Lower leg skin (tissue), 3 donors: ENCODE data around the gene NTNG1.

Experiments
- POLR2A ChIP-seq, 2 donors: fragments of 450-650 bp; IDR thresholded peaks; one replicate each; pipeline ENCODE4 v1.6.1; 2016 to 2017; ENCODE audit warnings: antibody characterized with exemption in 2 of 2, mild to moderate bottlenecking in 1 of 2, moderate library complexity in 1 of 2
- TF ChIP-seq, protein P1 (sequence below), 3 donors: fragments of 450-650 bp; IDR thresholded peaks; one replicate each; pipeline ENCODE4 v1.5.1; 2016; ENCODE audit warnings: antibody characterized with exemption in 3 of 3, mild to moderate bottlenecking in 3 of 3, moderate library complexity in 2 of 3

- no peak for TF ChIP-seq POLR2A (IDR thresholded peaks at IDR 0.05)
- TF ChIP-seq, protein P1, sequence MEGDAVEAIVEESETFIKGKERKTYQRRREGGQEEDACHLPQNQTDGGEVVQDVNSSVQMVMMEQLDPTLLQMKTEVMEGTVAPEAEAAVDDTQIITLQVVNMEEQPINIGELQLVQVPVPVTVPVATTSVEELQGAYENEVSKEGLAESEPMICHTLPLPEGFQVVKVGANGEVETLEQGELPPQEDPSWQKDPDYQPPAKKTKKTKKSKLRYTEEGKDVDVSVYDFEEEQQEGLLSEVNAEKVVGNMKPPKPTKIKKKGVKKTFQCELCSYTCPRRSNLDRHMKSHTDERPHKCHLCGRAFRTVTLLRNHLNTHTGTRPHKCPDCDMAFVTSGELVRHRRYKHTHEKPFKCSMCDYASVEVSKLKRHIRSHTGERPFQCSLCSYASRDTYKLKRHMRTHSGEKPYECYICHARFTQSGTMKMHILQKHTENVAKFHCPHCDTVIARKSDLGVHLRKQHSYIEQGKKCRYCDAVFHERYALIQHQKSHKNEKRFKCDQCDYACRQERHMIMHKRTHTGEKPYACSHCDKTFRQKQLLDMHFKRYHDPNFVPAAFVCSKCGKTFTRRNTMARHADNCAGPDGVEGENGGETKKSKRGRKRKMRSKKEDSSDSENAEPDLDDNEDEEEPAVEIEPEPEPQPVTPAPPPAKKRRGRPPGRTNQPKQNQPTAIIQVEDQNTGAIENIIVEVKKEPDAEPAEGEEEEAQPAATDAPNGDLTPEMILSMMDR (IDR thresholded peaks at IDR 0.05) = peak in 1 of 3 donors; percentile 57
Observed at GRCh38 chr1:107529511-107530149, 388.8 kb downstream of the NTNG1 start.
